HG03060 (cell line): Measurements from ENCODE around the gene ABCG8.
"Not testable (repeated sequence)": the region's sequence is repeated elsewhere in the genome, so short reads cannot be mapped to it uniquely, and the experiment has no call there.

Experiments used
- ATAC-seq: cut with Tn5 transposase; IDR thresholded peaks from one replicate; pipeline ENCODE4 v1.9.1; 2021; ENCODE audit warnings: low read depth, moderate number of reproducible peaks; ENCODE audit not compliant: unreplicated experiment

ABCG8 gene

DNA sequence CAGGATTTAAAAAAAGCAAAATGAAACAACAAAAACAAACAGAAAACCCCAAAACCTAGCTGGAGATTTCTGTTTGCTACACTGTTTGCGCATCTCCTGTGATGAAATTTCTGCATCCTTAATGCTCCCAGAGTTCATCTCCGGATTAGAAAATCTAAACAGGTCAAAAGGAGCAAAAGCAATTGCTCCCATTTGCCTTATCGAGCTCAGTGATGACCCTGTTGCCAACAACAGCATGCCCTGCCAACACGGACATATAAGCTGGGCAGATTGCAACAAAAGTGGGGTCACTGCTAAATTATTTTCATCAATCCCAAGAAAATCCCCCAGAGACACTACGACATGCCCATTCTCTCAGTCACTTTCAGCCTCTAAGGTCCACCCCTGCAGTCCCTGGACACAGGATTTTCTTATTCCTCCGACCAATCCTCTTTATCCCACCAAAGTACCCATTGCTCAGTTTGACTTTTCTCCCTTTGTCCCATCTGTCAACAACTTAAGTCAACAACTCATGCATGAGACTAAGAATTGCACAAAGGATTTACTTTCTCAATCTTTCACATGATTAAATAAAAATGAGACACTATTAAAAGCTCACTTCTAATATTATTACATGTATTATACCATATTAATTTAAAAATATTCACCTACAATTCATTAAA lies 67.8 kb downstream of the ABCG8 start:
- no peak for ATAC-seq

DNA sequence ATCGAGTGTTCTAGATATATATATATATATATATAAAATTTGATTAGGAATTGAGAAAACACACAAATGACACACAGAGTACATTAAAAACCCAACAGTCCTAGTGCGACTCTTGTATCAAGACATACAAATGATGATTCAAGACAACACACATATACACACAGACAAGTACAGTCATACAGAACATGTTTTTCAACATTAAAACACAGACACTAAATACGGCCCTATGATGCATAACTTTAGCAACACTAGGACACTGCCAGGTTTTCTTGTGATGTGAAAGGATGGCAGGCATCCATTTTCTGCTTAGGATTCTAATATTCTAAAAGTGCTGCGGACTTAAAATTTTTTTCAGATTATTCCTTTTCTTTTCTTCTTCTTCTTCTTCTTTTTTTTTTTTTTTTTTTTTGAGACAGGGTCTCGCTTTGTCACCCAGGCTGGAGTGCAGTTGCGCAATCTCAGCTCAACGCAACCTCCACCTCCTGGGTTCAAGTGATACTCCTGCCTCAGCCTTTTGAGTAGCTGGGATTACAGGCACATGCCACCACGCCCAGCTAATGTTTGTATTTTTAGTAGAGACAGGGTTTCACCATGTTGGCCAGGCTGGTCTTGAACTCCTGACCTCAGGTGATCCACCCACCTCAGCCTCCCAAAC lies 72.5 kb downstream of the ABCG8 start:
- not testable (repeated sequence) for ATAC-seq

DNA sequence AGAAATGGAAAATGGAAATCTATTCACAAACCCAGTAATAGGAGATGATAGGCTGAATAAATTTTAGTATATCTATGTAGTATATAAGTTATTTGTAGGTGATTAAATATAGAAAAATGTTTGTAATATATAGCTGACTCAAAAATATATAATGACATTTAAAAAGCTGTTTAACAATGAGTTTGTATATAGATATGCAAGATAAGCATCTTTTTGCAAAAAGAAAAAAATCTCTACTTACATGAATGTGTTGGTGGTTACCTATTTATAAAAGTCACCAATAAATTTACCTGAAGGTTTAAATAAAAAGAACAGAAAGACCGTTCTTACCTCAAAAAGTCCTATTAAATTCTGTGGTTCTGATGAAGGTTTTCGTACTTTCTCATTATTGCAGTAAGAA lies 85.7 kb downstream of the ABCG8 start:
- no peak for ATAC-seq

DNA sequence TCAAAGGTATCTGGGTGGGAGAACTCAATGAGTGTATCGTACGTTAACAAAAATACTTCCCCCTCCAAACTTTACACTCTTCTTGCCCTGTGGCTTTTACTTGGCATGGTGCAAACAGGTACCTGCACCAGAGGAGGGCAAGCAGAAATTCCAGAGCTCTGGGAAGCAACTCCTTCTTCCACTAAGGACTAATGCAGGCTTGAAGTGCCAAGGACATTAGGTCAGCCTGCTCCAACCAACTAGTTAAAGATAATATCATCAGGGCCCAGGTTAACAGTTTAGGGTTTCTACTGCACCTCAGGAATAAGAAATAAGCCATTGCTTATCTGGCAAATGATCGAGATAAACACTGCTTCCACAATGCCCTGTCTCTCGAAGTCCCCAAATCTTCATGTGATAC lies 86.7 kb downstream of the ABCG8 start:
- ATAC-seq: no peak

DNA sequence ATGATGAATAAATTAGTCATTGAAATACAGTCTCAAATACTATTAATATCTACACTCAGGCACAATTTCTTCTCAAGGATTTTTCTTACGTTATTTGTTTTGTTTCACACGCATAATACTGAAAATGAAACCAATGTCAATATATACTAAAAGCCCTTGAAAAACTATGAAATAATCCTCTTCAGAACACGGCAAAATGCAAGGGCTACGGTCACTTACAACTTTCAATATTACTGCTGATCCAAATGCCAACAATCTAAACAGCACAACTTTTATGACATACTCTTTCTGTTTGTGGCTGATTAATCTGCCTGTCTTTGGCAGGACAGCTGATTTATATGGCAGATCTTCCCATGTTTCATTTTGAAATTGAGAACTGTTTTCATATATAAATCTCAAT lies 88.7 kb downstream of the ABCG8 start:
- no peak for ATAC-seq

DNA sequence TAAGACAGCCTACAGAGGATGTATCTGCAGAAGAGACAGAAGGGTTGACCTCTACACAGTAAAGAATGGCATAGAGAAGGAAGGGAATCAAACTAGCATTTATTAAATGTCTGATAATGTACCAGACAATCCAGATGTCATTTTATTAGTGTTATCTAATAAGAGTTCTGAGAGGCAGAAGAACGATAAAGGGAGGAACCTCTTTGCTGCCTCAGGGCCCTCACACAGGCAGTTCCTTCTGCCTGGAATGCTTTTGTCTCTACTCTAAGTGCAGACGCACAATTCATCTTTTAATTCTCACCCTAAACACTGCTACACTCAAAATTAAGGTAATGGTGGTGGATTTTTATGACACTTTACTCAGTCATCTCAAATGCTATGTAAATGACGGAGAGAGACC lies 92.5 kb downstream of the ABCG8 start:
- ATAC-seq: no peak
